GM20431 (cell line): Measurements from ENCODE around the gene ADCY2.

Experiments
- in situ Hi-C: fragments of 300-500 bp; cut with MseI, MboI; formaldehyde crosslinking; loops from one replicate; pipeline ENCODE4 v1.15.0; 2020; ENCODE audit warnings: low sequenced_read_pairs; ENCODE audit not compliant: unreplicated experiment

Gene ADCY2

DNA sequence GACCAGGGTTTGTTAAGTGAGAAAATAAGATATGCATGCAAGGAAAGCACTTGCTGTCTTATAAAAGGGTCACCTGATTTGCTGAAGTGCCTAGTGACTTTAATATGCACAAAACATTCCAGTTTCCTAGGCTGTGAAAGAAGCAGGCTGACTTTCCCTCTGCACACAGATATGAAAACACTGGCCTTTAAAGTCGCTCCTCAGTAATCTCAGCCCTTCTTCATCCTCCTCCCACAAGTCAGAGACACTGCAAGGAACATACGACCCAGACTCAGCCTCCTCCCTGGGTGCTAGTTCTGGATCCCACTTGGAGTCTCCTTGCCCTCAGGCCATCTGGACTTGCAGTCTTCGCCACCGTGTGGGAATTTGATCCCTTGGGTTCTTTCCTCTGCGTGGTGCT is 288.9 kb downstream of the ADCY2 start:
- in situ Hi-C loops, result no loop called here

DNA sequence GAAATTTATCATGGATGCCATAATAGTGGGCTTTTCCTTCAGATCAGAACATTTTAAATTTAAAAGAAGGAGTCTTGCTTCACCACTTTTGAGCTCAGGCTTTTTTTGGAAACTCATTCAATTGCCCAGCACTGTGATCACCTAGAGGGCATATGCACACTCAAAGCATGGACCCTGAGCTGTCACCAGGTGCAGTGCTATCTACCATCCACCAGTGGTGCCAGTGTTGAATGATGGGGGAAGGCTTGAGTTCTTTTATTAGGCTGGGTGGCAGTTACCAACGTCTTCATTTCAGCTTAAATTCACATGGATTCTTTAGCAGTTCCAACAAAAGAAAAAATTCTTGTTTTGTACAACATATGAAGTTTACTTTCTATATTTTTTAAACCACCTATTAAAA is 290.9 kb downstream of the ADCY2 start:
- in situ Hi-C loops, result no loop called here

DNA sequence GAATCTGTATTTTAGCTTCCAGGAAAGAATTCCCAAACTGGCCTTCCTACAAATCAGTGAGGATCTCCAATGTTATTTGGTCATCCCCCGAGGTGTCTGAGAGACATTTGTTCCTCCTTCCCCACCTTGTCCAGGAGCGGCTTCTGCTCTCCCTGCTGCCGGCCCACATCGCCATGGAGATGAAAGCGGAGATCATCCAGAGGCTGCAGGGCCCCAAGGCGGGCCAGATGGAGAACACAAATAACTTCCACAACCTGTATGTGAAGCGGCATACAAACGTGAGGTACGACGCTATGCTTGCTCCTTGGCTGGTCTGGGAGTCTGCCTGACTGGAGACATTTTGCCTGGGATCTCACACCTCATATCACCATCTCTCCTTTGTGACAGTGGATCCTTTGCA is 294.6 kb downstream of the ADCY2 start:
- in situ Hi-C loops, result no loop called here

DNA sequence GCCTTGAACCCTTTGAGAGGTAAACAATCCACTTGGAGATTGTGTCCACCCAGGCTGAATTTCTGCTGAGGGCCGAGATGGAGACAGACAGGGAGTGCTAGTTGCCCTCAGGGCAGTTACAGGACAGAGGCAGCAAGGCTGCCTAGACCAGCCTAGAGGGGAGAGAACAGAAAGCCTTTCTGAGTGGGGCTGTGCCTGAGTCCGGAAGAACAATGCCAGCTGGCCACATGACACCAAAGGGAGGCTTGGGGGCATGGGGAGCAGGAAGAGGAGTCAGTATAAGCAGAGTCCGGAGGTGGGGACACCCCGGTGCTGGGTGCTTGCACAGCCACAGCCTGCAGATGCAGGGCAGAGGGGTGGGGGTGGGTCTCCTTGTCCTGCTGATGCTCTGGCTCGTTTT is 309.3 kb downstream of the ADCY2 start:
- in situ Hi-C loops, result no loop called here

DNA sequence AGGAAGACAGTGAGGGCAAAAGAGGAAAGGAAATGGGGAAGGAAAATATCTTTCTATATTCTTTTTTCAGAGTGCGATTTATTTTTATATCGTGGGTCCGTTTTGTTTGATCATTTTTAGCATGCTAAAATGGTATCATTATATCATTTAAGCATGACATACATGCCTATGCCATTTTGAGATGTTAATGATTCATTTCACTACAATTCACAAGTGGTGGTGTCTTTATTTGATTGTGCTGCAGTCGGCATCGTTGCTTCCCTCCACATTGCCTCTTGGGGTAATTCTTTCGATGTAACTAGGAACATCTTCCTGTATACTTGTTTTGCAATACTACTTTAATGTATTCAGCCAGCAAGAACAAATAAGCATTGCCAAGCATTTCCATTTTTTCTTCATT is 309.8 kb downstream of the ADCY2 start:
- in situ Hi-C loops, result no loop called here

DNA sequence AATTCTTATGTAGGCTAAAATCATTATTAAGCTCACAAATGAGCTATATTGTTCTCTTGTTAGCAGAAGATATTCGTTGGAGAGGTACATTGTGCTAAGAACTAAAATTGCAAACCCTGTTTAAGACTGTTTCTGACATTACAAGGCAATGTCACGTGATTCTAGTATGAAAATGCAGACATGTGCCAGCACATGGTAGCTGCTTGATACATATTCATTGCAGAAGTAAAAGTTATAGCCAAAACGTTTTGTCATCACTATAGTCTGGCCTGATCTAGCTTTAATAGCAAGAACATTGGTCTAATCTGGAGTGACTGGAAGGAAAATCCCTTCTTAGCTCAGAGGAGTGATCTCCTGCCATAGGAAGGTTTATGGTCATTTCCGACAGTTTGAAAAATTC is 310.3 kb downstream of the ADCY2 start:
- in situ Hi-C loops, result no loop called here

DNA sequence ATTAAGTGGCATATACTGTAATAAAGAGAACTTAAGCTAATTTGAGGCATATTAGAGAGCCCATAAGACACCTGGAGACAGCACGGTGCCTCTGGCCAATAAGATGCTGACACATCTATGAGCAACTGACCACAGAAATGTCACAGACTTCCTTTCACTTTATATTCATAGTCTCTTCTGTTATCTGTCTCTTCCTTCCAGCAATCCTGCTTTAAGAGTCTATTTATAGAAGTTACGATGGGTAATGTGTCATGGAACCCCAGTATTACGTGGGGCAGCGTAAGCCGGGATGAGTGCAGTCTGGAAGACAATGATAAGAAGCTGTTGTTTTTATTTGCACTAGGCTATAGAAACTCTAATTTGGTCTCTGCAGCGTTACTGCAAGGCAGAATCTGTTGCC is 318.2 kb downstream of the ADCY2 start:
- in situ Hi-C loops, result no loop called here

DNA sequence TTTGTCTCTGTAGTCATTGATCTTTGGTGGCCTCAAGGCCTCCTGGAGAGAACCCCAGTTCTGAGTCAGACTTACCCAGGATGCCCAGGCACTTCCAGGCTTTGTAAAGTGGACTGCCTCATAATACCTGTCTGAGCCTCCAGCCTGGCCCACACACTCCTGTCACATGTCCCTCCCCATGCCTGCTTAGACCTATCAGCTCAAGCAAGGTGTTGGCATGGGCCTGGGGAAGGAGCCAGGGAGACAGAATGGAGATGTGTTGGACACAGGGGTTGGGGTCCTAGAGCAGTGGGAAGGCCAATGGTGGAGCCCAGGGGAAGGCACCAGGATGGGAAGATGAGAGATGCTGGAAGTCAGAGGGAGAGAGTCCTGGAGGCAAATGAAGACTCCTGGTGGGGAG is 318.8 kb downstream of the ADCY2 start:
- in situ Hi-C loops, result no loop called here

DNA sequence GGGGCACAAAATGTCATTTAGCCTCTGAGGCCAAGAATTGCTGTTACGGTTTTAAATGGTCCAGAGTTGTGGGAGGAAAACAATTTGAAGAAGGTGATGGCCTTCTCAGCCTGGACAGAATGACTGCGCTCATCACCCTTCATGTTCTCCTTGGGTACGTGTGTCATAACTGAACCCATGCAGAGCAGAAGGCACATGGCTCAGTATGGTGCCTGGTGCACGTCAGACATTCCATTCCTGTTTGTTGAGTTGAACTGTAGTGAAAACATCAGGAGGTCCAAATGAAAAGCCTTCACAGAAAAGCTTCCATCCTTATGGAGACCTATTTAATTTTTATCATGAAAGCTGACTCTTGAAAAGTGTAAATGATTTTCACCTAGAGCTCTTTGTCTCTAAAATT is 321.8 kb downstream of the ADCY2 start:
- in situ Hi-C loops, result no loop called here

DNA sequence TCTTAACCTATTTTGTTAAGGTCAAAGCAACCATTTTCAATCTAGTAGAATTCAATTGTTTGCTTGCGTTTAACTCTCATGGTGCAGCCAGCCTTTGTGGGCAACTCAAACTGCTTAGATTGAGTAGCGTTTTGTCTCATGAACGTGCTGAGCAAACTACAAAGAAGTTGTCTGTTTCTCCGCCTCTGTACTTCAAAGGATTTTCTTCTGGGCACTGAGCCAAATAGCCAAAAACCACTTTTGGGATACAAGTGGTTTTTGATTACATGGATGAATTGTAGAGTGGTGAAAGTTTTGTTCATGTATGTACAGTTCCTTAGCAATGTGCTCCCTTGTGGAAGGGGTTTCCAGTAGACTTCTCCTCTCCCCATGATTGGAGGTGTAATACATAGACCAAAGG is 332.1 kb downstream of the ADCY2 start:
- in situ Hi-C loops, result no loop called here

DNA sequence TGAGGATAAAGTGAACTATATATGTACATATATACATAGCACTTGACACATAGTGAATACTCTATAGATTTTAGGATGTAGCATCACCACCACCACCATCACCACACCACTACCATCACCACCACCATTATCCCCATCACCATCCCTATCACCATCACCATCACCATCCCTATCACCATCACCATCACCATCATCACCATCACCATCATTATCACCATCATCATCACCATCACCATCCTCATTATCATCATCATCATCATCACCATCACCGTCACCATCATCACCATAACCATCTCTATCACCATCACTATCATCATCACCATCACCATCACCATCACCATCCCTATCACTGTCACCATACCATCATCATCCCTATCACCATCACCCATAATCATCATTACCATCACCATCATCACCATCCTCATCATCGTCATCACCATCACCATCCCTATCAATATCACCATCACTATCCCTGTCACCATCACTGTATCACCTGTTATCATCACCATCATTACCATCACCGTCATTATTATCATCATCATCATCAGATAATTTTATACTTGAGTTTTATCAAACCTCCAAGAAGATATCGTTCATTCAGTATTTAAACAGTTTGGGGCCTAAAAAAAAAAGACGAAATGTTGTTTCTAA is 345.6 kb downstream of the ADCY2 start:
- in situ Hi-C loops, result no loop called here

DNA sequence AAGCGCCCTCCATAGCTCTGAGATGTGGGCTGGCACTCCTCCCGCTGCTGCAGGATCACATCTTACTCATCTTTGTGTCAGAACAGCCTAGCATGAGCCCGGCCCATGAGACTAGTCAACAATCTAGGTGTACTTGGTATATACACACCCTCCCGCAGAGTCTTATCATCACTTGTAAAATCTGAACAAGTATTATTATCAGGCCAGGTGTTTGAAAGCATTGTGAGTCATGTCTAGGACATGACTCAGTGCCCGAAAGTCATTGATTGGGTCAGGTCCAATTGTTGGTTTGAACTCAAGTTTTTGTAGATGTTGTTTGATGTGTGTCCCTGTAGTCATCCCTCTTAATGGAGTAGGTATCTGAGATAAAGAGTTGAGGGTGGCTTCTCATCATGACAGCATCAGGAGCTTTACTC is 346.3 kb downstream of the ADCY2 start:
- in situ Hi-C loops, result no loop called here

DNA sequence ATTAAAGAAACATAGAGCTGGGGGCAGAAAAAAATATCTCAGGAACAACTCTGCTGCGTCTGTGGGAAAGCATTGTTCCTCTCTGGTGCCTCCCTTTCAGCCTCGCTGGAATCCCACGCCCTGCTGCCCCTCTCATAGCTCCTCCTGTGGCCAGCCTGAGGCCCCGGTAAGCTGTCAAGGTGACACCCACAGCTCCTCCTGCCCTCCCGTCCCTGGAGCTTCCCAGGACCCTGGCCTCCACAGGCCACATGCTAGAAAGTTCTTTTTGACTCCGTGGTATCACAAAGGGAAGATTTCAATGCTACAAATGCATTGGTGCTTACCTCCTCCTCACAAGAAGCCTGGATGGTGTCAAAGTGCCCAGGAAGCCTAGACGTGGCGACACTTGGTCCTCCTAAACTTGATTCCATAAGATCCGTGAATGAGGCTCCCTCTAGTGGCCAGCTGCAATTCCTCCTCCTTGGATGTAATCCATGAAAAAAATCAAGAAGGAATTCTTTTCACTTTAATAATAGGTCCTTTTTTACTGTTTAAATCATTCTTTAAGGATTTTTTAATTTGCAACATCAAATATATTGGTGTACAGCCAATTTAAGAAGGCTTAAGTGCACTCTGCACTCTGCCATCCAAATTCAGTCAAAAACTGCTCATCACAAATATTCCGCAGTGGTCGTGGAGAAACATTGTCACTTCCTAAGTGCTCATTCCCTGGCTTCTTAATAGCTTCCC is 350.1 kb downstream of the ADCY2 start:
- in situ Hi-C loops, result no loop called here

DNA sequence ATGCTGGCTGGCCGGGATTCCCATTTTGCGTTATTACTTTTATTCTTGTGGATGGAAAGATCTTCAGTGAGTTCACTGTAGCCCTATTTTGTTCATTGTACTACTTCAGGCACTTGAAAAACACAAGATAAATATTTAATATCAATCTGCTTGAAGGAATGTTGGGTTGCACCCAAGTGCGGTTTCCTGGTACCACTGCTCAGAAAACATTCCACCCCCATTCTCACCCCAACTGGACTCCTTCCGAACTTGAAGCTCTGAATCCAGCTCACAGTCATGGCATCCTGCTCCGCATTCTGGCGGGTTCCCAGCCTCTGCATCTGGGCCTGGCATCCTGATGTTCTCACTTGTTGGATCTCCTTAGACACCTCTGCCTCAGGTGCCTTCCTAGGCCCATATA is 351.8 kb downstream of the ADCY2 start:
- in situ Hi-C loops, result no loop called here

DNA sequence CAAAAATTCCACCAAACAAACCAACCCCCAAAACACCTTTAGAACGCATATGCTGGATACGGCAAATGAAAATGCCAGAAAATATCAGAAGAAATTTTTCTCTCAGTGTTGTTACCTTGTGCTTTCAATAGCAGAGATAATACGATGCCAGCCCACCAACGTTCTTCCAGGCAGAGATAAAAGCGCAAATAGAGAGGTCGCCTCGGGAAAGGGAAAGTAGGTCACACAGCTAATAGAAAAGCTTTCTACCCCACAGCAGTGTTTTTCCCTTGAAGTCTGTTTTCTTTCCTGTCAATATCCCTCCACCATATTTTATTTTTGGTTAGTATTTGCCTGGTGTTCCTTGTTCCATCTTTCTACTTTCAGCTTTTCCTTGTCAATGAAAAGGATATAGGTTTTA is 353.7 kb downstream of the ADCY2 start:
- in situ Hi-C loops, result loop anchor here (25.0 kb wide), 1 partner anchor 937 kb away; no protein-coding TSS in a partner anchor

DNA sequence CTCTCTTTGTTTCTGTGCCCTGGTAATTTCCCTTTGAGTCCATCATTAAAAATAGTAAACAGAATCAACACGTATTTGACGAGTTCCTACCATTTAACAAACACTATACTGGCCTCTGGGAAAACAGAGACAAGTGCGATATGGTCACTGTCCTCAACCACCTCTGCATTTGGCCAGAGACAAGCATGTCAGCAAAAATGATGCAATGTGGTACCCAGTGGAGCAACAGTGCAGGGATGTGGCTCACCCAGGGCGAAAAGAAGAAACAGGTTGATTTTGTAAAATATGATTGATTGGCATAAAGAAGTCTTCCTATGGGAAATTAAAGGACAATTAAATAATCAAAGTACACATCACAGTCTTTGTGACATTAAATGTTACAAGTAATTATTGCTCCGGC is 355.9 kb downstream of the ADCY2 start:
- in situ Hi-C loops, result loop anchor here (25.0 kb wide), 1 partner anchor 940 kb away; no protein-coding TSS in a partner anchor

DNA sequence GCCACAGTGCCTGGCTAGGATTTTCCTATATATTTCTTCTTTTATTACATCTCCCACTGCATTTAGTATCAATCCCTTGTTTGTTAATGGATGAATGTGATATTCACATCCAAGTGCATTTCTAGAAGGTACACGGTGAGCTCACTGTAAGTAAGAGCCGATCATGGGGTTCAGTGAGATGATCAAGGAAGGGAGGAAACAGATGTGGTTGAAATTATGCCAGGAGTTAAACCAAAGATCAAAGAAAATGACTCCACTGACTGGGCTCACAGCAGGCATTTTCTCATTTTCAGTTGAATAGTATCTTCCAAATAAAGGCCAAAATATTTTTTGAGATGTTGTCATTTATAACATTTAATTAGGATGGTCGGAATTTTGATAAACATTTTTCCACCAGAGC is 357.2 kb downstream of the ADCY2 start:
- in situ Hi-C loops, result loop anchor here (25.0 kb wide), 1 partner anchor 941 kb away; no protein-coding TSS in a partner anchor

DNA sequence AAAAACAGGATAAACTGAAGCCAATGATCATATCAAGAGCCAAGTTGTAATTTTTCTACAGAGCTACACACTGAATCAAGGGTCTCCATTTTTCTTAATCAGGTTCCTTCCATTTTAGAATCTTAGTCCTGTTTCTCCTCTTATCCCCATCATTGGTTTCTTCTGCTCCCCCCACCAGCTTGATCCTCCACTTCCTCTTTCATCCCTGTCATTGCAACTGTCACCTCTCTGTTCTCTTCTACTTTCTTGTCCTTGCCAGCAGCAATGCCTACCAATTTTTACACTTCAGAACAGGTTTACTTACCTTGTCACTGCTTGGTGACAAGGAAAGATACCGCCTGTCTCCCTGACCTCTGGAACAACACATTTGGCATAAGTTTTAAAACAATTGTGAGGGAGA is 357.7 kb downstream of the ADCY2 start:
- in situ Hi-C loops, result loop anchor here (25.0 kb wide), 1 partner anchor 941 kb away; no protein-coding TSS in a partner anchor

DNA sequence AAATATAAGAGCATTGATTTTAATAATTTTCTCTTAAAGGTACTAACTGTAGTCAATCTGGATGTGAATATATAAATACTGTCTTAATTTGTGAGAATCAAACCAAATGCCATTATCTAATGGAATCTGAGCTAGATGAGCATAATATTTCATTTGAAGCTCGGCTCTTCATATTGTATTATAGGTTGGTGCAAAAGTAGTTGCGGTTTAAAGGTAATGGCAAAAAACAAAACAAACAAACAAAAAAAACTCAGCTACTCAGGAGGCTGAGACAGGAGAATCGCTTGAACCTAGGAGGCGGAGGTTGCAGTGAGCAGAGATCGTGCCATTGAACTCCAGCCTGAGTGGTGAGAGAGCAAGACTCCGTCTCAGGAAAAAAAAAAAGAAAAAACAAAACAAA is 358.6 kb downstream of the ADCY2 start:
- in situ Hi-C loops, result loop anchor here (25.0 kb wide), 1 partner anchor 942 kb away; no protein-coding TSS in a partner anchor

DNA sequence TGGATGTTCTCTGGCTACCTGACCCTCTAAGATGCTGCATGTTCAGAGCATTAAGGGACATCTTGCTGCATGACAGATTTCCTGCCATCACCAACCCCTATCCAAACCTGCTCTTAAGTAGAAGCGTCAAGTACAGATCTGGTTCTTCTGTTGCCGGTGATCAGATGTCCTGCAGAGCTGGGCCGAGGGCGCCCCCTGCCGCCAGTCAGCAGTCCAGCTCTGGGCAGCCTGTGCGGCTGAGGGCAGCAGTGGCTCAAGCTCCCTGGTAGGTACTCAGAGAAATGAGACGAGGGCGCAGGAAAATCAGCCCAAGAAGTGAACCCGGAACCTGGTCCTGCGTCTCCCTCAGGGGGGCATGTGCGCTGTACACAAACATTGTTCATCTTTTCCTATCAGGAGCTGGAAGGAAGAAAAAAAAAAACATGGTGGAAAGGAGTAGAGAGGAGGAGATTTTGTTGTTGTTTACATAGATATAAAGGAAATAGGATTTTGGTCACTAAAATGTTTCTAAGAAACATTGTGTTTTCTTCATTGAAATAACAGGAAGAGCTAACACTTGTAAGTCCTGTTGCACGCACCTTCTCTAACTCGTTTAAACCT is 359.2 kb downstream of the ADCY2 start:
- in situ Hi-C loops, result loop anchor here (25.0 kb wide), 1 partner anchor 943 kb away; no protein-coding TSS in a partner anchor

DNA sequence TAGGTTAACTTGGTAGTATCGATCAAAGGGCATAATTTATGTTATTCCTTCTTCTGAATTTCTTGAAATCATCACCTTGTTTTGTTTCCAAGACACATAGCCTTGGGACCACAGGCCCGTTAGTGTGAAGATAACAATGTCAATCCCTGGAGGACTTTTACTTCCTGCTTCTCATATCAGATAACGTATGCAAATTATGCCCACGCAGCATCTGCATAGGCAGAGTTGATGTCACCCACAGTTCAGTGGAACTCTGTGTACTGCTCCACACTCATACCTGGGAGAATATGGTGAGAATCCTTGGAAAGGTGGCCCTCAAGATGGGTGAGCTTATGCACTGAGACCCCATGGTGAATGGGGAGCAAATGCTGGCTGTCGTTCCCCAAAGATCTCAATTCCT is 360.0 kb downstream of the ADCY2 start:
- in situ Hi-C loops, result loop anchor here (25.0 kb wide), 1 partner anchor 944 kb away; no protein-coding TSS in a partner anchor
